HL-60 (cell line): ENCODE results near the gene MALT1.

Experiments
- CTCF ChIP-seq: IDR thresholded peaks from one replicate; pipeline ENCODE4 v1.5.1; 2011; ENCODE audit warnings: low read length, control low read depth, inconsistent platforms; ENCODE audit not compliant: insufficient read depth
- REST ChIP-seq: IDR thresholded peaks from 2 replicates; pipeline ENCODE4 v1.6.1; 2012; ENCODE audit warnings: low read depth; ENCODE audit not compliant: insufficient replicate concordance
- SPI1 ChIP-seq: IDR thresholded peaks from 2 replicates; pipeline ENCODE4 v1.6.1; 2012; ENCODE audit warnings: low read depth, mild to moderate bottlenecking, borderline replicate concordance

- TF ChIP-seq CTCF (no peak), REST (no peak), SPI1 (no peak)
These were observed 120.8 kb downstream of the MALT1 start for GRCh38 chr18:58792086-58792485.
